Measurements from ENCODE around the gene HOXA5.
A peak's percentile ranks its signal among the peaks of the same experiment; 100 is the strongest.

HOXA5 gene

DNA sequence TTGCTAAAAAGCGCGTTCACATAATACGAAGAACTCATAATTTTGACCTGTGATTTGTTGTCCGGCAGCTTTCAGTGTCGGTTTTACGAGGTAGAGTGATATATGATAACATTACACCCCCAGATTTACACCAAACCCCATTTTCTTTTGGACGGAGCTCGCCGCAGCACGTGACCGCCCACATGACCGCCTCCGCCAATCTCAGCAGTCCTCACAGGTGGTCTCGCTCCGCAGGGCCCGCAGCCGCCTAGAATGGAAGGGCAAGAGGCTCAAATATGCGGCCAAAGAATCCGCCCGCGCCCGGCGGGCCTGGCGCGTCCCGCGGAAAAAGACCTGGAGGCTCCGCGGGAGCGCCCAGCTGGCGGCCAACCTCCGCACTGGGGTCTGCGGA lies 13.0 kb upstream of the HOXA5 start, which contains the start of gene HOXA7:
HOXA7 (minus strand) TSS at position 168 of the 391 bp plus-strand sequence; CDS start at position 38, 130 bp downstream.
- H3K27me3 ChIP-seq (ENCODE audit: low read depth), result no peaks in the 10 kb centered on the region
- peak within 1 kb of the TSS; percentile 70 for H3K4me3 ChIP-seq
- no peaks in the 10 kb centered on the region for H3K9me3 ChIP-seq
- peaks cover 44% of the 10 kb centered on the region for H3K4me1 ChIP-seq
- in situ Hi-C loops (cut with MboI; ENCODE audit: low sequenced_read_pairs), result loop anchor here (5.0 to 25.0 kb wide), 4 partner anchors 299 to 1299 kb away; partner anchors contain the start of genes CBX3 and HNRNPA2B1
- peak; percentile 87 to 93 for DNase-seq (ENCODE audit: low spot score in 2 of 2)
- peaks cover 7% of the 10 kb centered on the region for H3K36me3 ChIP-seq (replicated peaks)

DNA sequence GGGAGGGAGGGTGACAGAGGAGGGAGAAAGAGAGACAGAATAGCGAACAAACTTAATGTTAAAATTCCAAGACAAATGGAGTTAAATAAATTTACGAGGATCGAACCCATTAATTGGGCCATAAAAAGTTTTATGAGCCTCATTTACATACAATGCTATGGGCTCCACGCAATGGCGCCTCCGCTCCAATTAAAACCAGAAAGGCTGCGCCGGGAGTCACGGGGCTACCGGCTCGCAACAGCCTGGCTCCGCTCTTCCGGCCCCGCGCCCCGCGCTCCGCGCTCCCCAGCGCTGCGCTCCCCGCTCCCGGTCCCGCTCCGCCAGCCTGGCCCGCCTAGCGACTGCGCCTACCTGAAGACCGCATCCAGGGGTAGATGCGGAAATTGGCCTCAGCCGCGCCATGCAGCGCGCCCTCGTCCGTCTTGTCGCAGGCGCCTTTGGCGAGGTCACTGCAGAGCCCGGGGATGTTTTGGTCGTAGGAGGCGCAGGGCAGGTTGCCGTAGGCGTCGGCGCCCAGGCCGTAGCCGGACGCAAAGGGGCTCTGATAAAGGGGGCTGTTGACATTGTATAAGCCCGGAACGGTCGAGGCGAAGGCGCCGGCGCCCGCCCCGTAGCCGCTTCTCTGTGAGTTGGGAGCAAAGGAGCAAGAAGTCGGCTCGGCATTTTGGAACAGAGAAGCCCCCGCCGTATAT lies 12.5 kb upstream of the HOXA5 start:
- no peaks in the 10 kb centered on the region for H3K9me3 ChIP-seq
- H3K36me3 ChIP-seq (replicated peaks), result peaks cover 7% of the 10 kb centered on the region
- peak in 1 of 2 experiments; percentile 67 for DNase-seq (ENCODE audit: low spot score in 2 of 2)
- H3K27me3 ChIP-seq (ENCODE audit: low read depth), result no peaks in the 10 kb centered on the region
- H3K4me3 ChIP-seq, result peak overlapping the region; percentile 70
- in situ Hi-C loops (cut with MboI; ENCODE audit: low sequenced_read_pairs), result loop anchor here (5.0 to 25.0 kb wide), 4 partner anchors 299 to 1299 kb away; partner anchors contain the start of genes CBX3 and HNRNPA2B1
- peaks cover 44% of the 10 kb centered on the region for H3K4me1 ChIP-seq

DNA sequence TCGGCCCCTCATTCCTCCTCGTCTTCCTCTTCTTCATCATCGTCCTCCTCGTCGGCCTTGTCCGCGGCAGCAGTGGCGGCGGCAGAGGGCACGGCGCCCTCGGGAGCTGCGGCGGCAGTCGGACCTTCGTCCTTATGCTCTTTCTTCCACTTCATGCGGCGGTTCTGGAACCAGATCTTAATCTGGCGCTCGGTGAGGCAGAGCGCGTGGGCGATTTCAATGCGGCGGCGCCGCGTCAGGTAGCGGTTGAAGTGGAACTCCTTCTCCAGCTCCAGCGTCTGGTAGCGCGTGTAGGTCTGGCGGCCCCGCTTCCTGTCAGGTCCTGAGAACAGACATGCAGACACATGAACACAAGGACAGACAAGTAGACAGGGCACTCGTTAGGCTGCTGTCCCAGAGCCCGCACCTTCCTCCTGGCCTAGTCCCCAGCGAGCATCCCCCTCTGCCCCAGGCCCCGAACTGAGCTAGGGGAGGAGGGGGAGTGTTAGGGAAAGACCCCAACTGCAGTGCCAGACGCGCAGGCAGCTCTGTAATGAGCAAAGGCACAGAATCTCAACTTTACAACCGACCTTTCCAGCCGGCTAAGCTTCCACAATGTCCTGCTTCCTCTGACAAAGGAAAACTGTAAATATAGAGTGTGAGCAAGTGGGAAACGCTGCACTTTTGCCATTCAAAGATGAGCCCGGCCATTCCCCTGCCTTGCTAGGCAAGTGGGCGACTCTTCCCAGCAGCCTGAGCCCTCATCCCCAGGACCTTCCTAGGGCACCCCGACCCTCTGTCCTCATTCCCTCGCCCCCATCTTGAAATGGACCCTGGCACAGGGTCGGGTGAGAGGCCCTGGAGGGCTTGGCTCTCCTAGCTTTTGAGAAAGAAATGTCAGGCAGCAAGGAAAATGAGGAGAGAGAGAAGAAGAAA lies 11.7 kb upstream of the HOXA5 start:
- Histone ChIP-seq H3K9me3 (no peaks in the 10 kb centered on the region), H3K4me3 (peak overlapping the region; percentile 70), H3K36me3 (replicated peaks) (peaks cover 7% of the 10 kb centered on the region), H3K4me1 (peaks cover 44% of the 10 kb centered on the region), H3K27me3 (ENCODE audit: low read depth) (no peaks in the 10 kb centered on the region)
- peak in 1 of 2 experiments; percentile 67 for DNase-seq (ENCODE audit: low spot score in 2 of 2)
- in situ Hi-C loops (cut with MboI; ENCODE audit: low sequenced_read_pairs), result loop anchor here (5.0 to 25.0 kb wide), 4 partner anchors 298 to 1298 kb away; partner anchors contain the start of genes CBX3 and HNRNPA2B1

DNA sequence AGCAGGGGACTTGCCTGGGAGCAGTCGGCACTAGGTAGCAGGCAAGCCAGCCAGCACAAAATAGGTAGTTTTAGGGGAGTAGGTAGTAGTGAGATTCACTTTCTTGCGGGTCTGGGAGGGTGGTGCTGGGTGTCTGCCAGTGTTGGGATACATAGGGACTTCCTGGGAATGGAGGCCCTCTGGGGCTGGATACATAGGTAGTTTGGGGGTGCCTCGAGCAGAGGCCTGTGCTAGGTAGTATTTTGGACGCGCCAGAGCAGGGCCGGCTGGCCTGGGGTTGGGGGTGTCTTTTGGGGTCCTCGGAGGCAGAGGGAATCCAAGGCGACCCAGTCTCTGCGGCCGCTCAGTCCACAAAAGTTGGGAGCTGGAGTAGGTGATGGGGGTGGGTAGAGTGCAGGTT lies 10.9 kb upstream of the HOXA5 start:
- H3K9me3 ChIP-seq, result no peaks in the 10 kb centered on the region
- no peak overlapping the region; the same call in 1 of the 2 replicates for H3K4me3 ChIP-seq
- in situ Hi-C loops (cut with MboI; ENCODE audit: low sequenced_read_pairs), result loop anchor here (25.0 kb wide), 1 partner anchor 942 kb away; the partner anchor contains the start of genes CBX3 and HNRNPA2B1
- peaks cover 37% of the 10 kb centered on the region for H3K4me1 ChIP-seq
- no peaks in the 10 kb centered on the region for H3K27me3 ChIP-seq (ENCODE audit: low read depth)
- DNase-seq (ENCODE audit: low spot score in 2 of 2), result no peak
- H3K36me3 ChIP-seq (replicated peaks), result peaks cover 7% of the 10 kb centered on the region

DNA sequence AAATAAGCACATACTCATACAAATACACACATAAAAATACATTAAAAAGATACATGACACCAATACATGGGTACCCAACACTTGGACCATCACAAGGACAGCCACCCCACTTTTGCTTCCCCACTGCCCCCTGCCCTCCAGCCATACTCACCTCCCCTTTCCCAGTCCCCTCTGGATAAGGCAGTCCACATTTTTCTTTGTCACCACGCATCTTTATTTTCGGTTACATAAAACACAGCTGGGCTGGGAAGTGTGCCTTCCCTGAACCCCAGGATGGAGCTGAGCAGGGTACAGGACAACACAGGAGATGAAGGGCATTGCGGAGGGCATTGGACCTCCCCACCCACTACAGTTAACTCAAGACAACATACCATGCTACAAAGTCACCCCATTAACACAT lies 10.0 kb upstream of the HOXA5 start:
- in situ Hi-C loops (cut with MboI; ENCODE audit: low sequenced_read_pairs), result loop anchor here (25.0 kb wide), 1 partner anchor 941 kb away; the partner anchor contains the start of genes CBX3 and HNRNPA2B1
- Histone ChIP-seq H3K4me1 (peaks cover 34% of the 10 kb centered on the region), H3K9me3 (no peaks in the 10 kb centered on the region), H3K4me3 (no peak overlapping the region), H3K27me3 (ENCODE audit: low read depth) (no peaks in the 10 kb centered on the region), H3K36me3 (replicated peaks) (peaks cover 7% of the 10 kb centered on the region)
- peak in 1 of 2 experiments; percentile 4 for DNase-seq (ENCODE audit: low spot score in 2 of 2)

DNA sequence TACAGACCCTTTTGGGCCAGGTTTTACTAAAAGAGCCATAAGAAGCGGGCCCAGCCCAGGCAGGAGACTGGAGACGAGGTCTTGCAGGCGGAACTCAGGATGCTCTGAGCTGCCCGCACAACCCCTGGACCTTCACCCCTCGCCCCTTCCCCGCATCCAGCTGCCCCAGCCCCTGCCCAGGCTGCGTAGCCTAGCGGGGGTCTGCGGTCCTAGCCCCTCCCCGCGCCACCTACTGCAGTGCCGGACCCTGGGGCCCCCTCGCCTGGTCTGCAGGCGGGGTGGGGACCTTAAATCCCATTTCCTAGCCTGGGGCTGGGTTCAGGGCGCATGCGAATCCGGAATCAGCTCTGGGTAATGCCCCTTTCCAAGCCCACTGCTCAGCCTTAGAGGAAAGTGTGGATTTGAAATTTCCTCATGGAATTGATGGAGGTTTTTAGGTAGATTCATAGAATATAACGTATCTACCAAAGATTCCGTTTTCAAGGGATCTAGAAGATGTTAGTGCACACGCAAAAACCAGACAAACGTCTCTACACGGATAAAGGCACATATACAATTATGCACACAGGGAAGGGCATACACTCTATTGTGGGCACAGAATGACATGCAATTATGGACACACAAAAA lies 9.4 kb upstream of the HOXA5 start:
- in situ Hi-C loops (cut with MboI; ENCODE audit: low sequenced_read_pairs), result loop anchor here (25.0 kb wide), 1 partner anchor 941 kb away; the partner anchor contains the start of genes CBX3 and HNRNPA2B1
- peaks cover 7% of the 10 kb centered on the region for H3K36me3 ChIP-seq (replicated peaks)
- peaks cover 33% of the 10 kb centered on the region for H3K4me1 ChIP-seq
- H3K4me3 ChIP-seq, result peak overlapping the region; percentile 58
- no peak for DNase-seq (ENCODE audit: low spot score in 2 of 2)
- H3K9me3 ChIP-seq, result no peaks in the 10 kb centered on the region
- no peaks in the 10 kb centered on the region for H3K27me3 ChIP-seq (ENCODE audit: low read depth)

DNA sequence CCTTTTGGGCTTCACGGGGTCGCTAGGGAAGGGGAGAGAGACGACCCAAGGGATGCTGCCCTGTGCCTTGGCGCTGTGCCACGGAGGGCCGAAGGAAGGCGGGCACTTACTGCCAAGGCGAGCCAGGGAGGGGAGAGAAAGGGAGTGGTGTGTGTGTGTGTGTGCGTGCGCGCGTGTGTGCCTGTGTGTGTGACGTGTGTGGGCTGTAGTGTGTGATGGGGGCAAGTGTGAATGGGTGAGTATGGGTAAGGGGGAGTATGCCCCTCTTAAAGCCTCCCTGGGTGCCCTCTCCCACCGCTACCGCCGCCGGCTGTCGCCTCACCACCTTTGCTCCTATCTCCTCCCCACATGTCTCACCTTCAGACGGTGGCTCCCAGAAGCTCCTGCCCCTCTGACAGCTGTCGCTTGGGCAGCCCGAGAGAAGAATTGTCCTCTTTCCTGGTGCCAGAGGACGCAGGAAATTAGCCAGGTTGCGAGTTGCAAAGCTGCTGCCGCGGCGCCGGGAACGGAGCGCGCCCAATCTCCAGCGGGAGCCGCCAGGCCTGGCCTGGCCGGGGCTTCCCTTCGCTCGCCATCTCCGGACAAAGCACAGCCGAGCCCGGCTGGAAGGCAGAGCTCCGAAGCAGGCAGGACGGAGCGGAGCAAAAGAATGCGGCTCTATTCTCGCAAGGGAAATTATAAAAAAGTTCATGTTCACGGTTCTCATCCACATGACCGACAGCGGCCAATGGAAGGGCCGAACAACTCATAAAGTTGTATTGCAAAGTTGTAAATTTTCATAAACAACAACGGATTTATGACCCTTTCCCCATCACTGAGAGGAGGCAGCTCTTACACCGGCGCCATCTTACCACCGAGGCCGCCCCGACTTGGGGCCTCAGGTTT lies 8.7 kb upstream of the HOXA5 start, which contains the start of gene HOXA3:
HOXA3 (minus strand) TSS at position 653 of the 885 bp plus-strand sequence. CDS start 41,943 bp downstream, outside the sequence.
- in situ Hi-C loops (cut with MboI; ENCODE audit: low sequenced_read_pairs), result loop anchor here (25.0 kb wide), 1 partner anchor 940 kb away; the partner anchor contains the start of genes CBX3 and HNRNPA2B1
- no peaks in the 10 kb centered on the region for H3K27me3 ChIP-seq (ENCODE audit: low read depth)
- peak; percentile 80 to 89 for DNase-seq (ENCODE audit: low spot score in 2 of 2)

DNA sequence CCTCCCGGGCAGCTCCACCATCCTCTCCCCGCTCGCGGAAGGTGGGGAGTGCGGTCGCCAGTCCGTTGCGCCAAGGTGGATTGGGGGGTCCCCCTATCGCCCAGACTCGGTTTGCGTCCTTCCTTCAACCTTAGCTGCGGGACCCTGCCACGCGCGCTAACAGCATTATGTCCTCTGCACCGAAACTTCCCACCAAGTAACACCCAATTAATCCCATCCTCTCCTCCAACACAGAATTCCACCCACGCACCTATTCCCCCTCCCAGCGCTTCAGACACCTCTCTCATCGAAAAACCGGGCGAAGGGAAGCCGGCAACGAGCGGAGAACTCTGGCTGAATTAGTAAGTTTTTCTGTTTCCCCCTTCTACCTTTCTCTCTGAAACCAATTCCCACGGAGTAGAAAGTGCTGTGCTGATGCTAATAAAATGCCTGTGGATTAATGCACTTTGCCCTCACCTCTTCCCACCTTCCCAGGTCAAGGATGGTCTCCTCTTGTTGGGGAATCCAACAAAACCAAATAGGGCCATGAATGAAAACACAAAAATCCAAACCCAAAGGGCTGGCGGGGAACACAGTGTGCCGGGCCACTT lies 8.0 kb upstream of the HOXA5 start:
- in situ Hi-C loops (cut with MboI; ENCODE audit: low sequenced_read_pairs), result loop anchor here (25.0 kb wide), 1 partner anchor 939 kb away; the partner anchor contains the start of genes CBX3 and HNRNPA2B1
- Histone ChIP-seq H3K4me3 (peak overlapping the region; percentile 58), H3K27me3 (ENCODE audit: low read depth) (no peaks in the 10 kb centered on the region), H3K4me1 (peaks cover 23% of the 10 kb centered on the region), H3K9me3 (no peaks in the 10 kb centered on the region), H3K36me3 (replicated peaks) (peaks cover 18% of the 10 kb centered on the region)
- DNase-seq (ENCODE audit: low spot score in 2 of 2), result peak in 1 of 2 experiments; percentile 63

More for the DNA sequence above, 8.7 kb upstream of the HOXA5 start, which contains the start of gene HOXA3:
- H3K4me1 ChIP-seq, result peaks cover 26% of the 10 kb centered on the region
- H3K36me3 ChIP-seq (replicated peaks), result peaks cover 11% of the 10 kb centered on the region
- no peaks in the 10 kb centered on the region for H3K9me3 ChIP-seq
- peak within 1 kb of the TSS; percentile 58 for H3K4me3 ChIP-seq

DNA sequence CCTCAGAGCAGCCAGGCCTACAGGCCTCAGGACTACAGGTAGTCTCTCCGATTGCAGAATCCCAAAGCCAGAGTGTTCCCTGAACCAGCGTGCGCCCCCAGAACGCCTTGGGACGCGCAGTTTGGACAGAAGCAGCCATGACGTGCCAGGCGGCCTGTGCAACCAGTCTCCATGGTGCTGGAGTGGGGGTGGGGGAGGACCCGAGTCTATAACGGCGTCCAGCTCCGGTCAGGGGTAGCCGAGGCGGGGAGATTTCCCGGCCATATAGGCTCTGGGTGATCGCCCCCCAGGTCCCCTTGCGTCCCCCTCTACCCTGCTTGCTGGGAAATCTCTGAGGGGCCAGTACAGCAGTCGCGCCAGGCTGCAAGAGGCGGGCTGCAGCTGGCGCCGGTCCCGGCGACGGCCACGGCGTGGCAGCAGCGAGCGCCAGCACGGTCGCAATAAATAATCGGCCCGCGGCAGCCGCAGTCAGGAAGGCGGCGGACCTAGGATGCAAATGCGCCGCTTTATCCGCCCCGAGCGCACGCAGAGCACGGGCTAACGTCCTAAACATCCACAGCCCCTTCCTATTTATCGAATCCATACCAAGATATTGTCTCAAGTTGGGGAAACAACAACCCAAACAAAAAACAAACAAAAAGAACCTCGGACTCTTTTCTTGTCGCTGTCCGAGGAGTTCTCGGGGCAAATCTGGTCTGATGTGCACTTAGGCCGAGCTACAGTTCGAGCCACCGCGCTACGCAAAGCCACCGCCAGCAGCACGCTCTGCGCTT lies 7.3 kb upstream of the HOXA5 start:
- DNase-seq (ENCODE audit: low spot score in 2 of 2), result peak; percentile 78 to 87
- H3K36me3 ChIP-seq (replicated peaks), result peaks cover 25% of the 10 kb centered on the region
- H3K4me3 ChIP-seq, result peak overlapping the region; percentile 58
- H3K9me3 ChIP-seq, result no peaks in the 10 kb centered on the region
- H3K4me1 ChIP-seq, result peaks cover 23% of the 10 kb centered on the region
- no peaks in the 10 kb centered on the region for H3K27me3 ChIP-seq (ENCODE audit: low read depth)
- in situ Hi-C loops (cut with MboI; ENCODE audit: low sequenced_read_pairs), result loop anchor here (25.0 kb wide), 1 partner anchor 938 kb away; the partner anchor contains the start of genes CBX3 and HNRNPA2B1

DNA sequence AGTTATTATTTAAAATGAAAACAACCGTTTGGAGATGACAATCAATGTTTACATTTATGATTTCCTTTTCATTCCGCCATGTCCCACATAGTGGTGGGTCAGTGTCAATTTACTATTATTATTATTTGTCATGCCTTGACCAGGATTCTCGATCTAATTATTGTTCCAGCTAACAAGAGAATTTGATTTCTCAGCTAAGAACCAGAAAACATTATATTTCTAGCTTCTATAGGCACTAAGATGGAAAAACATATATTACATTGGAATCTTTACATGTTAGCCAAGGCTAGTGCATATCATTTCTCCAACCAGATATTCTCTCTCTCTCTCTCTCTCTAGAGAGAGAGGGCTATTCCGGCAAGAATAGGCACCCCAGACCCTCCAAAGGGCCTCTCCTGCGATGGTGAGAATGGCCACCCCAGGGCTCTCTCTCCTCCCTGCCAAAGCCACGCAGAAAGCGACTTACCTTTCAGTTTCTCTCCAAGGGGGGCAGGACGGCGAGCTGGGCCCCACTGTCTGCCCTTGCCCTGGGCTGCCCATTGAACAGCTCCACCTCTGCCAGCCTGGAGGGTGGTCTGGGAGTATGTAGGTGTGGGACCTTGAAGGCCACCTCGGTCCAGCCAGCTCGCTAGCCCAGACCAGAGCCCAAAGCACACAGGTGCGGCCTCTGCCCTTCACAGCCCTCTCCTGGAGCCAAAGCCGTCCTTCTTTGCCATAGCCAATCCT lies 6.5 kb upstream of the HOXA5 start:
- peak in 1 of 2 experiments; percentile 40 for DNase-seq (ENCODE audit: low spot score in 2 of 2)
- Histone ChIP-seq H3K36me3 (replicated peaks) (peaks cover 32% of the 10 kb centered on the region), H3K9me3 (no peaks in the 10 kb centered on the region), H3K27me3 (ENCODE audit: low read depth) (no peaks in the 10 kb centered on the region), H3K4me1 (peaks cover 23% of the 10 kb centered on the region), H3K4me3 (peak overlapping the region; percentile 58)
- in situ Hi-C loops (cut with MboI; ENCODE audit: low sequenced_read_pairs), result loop anchor here (25.0 kb wide), 1 partner anchor 938 kb away; the partner anchor contains the start of genes CBX3 and HNRNPA2B1

Data from HAP-1 (cell line).